Subcutaneous abdominal adipose tissue (tissue), 5 donors: ENCODE data around the gene REPS2.

Experiments used
- H3K27ac ChIP-seq: one replicate; pipeline ENCODE4 v1.7.0; 2013; ENCODE audit warnings: low read depth, mild to moderate bottlenecking, inconsistent platforms, low read length, moderate library complexity
- H3K27me3 ChIP-seq, 5 donors: one replicate each; pipeline ENCODE4 v1.7.0; 2013; ENCODE audit warnings: low read length in 5 of 5, inconsistent platforms in 1 of 5; ENCODE audit not compliant: control insufficient read depth in 5 of 5, insufficient read depth in 4 of 5
- H3K36me3 ChIP-seq, 5 donors: one replicate each; pipeline ENCODE4 v1.7.0; 2013; ENCODE audit warnings: low read length in 5 of 5; ENCODE audit not compliant: control insufficient read depth in 5 of 5, insufficient read depth in 5 of 5
- H3K4me1 ChIP-seq, 5 donors: one replicate each; pipeline ENCODE4 v1.7.0; 2013; ENCODE audit warnings: low read length in 5 of 5, mild to moderate bottlenecking in 3 of 5, moderate library complexity in 1 of 5; ENCODE audit not compliant: control insufficient read depth in 5 of 5, insufficient read depth in 5 of 5
- H3K4me3 ChIP-seq, 5 donors: one replicate each; pipeline ENCODE4 v1.7.0; 2013; ENCODE audit warnings: low read length in 5 of 5, low read depth in 1 of 5
- H3K9ac ChIP-seq, 5 donors: one replicate each; pipeline ENCODE4 v1.7.0; 2013; ENCODE audit warnings: low read length in 5 of 5, mild to moderate bottlenecking in 4 of 5, moderate library complexity in 3 of 5
- H3K9me3 ChIP-seq, 5 donors: one replicate each; pipeline ENCODE4 v1.7.0; 2013; ENCODE audit warnings: low read length in 5 of 5; ENCODE audit not compliant: control insufficient read depth in 5 of 5
- donor health status: healthy.
- donor health status: healthy.
- donor health status: healthy.
- donor health status: healthy.
- donor health status: healthy.

REPS2 gene

DNA sequence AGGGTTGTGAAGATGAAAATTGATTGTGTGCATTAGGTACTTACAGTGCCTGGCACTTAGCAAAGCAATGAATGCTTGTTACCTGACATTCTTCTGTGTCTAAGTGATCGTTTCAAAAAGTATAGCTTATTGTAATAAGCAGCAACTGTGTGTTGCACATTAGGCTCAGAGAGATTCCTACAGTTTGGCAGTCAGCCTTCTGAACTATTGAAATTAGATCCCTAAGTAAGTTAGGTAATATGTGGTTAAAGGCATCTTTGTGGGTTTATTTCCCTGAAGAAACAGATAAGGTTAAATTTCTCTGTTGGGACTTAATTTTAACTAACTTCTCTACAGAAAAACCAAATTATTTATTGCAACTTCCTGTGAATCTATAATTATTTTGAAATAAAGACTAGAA lies 93.4 kb downstream of the REPS2 start:
- no peak overlapping the region for H3K9ac ChIP-seq
- H3K27ac ChIP-seq, result no peak overlapping the region

DNA sequence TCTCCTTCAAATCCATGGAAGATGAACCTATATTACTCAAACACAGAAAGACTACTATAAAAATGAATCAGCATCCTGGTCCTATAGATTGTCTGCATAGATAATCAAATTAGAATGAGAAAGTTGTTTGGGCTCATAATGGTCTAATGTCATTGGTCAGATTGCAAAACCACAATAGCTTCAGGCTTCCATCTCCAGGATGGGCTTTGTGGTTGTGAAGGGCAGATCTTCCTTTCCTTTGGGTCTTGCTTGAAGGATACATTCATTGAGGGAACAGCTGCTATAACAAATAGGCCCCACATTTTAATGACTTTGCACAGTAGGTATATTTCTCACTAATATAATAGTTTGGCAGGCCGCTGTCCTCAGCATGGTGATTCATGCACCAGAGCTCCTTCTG lies 94.3 kb downstream of the REPS2 start:
- Histone ChIP-seq H3K27ac (no peak overlapping the region), H3K27me3 (peaks cover 0 to 12% (median 5%) of the 10 kb centered on the region in 5 donors), H3K36me3 (no peaks in the 10 kb centered on the region), H3K9me3 (peaks cover 0 to 3% (median 0%) of the 10 kb centered on the region in 5 donors), H3K4me1 (peaks cover 1 to 18% (median 15%) of the 10 kb centered on the region in 5 donors), H3K9ac (no peak overlapping the region), H3K4me3 (no peak overlapping the region)

More for the DNA sequence above, 93.4 kb downstream of the REPS2 start:
- H3K9me3 ChIP-seq, result peaks cover 0 to 3% (median 0%) of the 10 kb centered on the region in 5 donors
- peaks cover 1 to 18% (median 15%) of the 10 kb centered on the region in 5 donors for H3K4me1 ChIP-seq
- peaks cover 0 to 15% (median 5%) of the 10 kb centered on the region in 5 donors for H3K27me3 ChIP-seq
- H3K4me3 ChIP-seq, result no peak overlapping the region
- H3K36me3 ChIP-seq, result no peaks in the 10 kb centered on the region

DNA sequence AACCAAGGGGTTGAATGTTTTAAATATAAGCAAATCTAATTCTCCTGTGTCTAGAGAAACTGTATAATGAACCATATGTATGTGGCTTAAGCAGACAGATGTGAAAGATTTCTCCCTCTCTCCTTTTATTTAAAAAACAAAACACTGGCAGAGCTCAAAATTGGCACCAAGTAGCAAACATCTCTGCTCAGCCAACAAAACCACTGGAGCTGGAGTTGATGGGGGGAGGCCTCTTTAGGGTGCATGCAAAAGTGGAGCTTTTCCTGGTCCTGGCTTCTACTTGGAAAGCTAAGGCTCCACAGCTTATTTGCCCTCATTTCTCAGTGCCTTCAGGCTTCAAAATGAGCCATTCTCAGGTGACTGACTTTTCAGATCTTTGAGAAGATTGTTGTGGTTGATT lies 95.6 kb downstream of the REPS2 start:
- no peak overlapping the region for H3K9ac ChIP-seq
- H3K27me3 ChIP-seq, result peaks cover 0 to 12% (median 5%) of the 10 kb centered on the region in 5 donors
- H3K4me3 ChIP-seq, result no peak overlapping the region
- H3K4me1 ChIP-seq, result peaks cover 1 to 18% (median 15%) of the 10 kb centered on the region in 5 donors
- no peaks in the 10 kb centered on the region for H3K36me3 ChIP-seq
- no peak overlapping the region for H3K27ac ChIP-seq
- peaks cover 0 to 3% (median 0%) of the 10 kb centered on the region in 5 donors for H3K9me3 ChIP-seq

DNA sequence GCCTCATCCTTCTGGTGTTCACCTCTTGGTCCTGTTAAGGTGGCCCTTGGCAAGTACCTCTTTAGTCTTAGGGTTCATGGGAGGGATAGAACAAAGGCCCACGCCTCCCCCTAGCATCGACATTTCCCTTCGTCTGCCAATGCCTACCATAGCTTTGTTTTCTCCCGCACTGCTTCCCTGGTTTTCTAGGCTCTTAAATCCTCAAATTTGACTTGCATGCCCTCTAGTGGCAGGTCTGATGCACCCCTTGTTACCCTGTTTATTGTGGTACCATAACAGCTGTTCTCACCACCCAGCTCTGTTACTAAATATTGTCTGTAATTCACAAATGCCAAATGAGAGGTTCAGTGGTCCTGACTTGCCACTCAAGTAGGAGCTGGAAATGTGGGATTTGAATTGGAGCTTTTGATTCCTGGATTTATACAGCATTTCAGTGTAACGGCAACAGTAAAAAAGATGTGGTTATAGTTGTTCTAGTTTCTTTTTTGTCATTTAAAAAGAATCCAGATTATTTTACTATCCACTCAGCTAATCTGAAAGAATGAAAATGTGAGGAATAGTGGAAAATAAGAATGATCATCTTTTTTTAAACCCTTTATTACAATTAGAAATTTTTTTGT lies 100.1 kb downstream of the REPS2 start:
- no peak overlapping the region for H3K4me3 ChIP-seq
- H3K27me3 ChIP-seq, result peaks cover 0 to 12% (median 3%) of the 10 kb centered on the region in 5 donors
- H3K36me3 ChIP-seq, result peaks cover 0 to 3% (median 0%) of the 10 kb centered on the region in 5 donors

DNA sequence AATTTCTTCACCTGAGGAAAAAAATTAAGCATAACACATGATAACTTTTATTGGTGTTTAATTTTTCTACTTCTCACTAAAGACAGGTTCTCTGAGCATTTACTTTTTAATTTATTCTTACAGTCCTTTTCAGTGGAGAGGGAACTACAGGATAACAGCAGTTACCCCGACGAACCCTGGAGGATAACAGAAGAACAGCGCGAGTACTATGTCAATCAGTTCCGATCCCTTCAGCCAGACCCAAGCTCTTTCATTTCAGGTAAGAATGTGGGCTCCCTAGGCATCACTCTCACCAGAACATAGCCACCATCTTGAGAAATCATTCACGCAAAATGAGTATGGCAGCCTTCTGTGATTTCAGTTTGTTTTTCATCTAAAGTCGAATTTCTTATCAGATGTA lies 100.8 kb downstream of the REPS2 start:
- Histone ChIP-seq H3K4me3 (no peak overlapping the region), H3K9me3 (no peaks in the 10 kb centered on the region), H3K9ac (no peak overlapping the region), H3K36me3 (peaks cover 0 to 3% (median 0%) of the 10 kb centered on the region in 5 donors), H3K27ac (no peak overlapping the region), H3K4me1 (no peaks in the 10 kb centered on the region), H3K27me3 (peaks cover 0 to 12% (median 3%) of the 10 kb centered on the region in 5 donors)

More for the DNA sequence above, 100.1 kb downstream of the REPS2 start:
- Histone ChIP-seq H3K9ac (no peak overlapping the region), H3K4me1 (no peaks in the 10 kb centered on the region), H3K9me3 (no peaks in the 10 kb centered on the region), H3K27ac (no peak overlapping the region)

DNA sequence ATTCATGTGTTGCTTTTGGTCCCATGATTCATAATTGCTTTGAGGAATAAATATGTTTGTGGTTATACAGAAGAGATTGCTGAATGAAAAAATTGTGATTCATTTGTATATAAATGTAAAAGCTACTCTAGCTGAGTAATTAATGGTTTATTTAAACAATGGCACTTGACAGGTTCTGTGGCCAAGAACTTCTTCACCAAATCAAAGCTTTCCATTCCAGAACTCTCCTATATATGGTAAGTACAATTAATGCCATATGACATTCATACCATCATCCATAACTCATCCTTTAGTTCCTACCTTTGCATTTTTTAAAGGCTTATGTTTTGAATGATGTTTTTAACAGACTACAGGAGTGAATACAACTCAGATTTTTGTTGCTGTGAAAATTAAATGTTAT lies 105.8 kb downstream of the REPS2 start:
- H3K4me1 ChIP-seq, result no peaks in the 10 kb centered on the region
- H3K27ac ChIP-seq, result no peak overlapping the region
- no peak overlapping the region for H3K9ac ChIP-seq
- no peak overlapping the region for H3K4me3 ChIP-seq
- H3K27me3 ChIP-seq, result peaks cover 0 to 6% (median 0%) of the 10 kb centered on the region in 5 donors
- H3K36me3 ChIP-seq, result peaks cover 0 to 3% (median 0%) of the 10 kb centered on the region in 5 donors
- no peaks in the 10 kb centered on the region for H3K9me3 ChIP-seq

DNA sequence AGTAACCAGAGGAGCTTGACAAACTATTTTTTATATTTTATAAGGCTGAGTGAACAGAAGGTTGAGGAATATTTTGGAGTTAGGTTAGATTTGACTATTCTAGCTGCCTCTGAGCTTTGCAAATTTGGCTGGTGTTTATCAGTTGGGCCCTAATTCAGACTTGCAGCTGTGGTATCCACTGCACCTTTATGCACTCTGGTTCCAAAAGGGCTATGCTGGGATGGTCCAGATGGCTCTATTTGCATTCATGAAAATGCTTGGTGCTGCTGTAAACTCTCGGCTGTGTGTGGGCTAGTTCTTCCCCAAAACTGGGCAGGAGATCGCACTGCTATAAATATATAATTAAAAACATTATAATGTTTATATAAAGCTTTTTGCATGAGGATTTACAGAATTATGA lies 106.3 kb downstream of the REPS2 start:
- H3K36me3 ChIP-seq, result no peaks in the 10 kb centered on the region
- H3K27me3 ChIP-seq, result peaks cover 0 to 6% (median 0%) of the 10 kb centered on the region in 5 donors
- H3K27ac ChIP-seq, result no peak overlapping the region
- no peaks in the 10 kb centered on the region for H3K4me1 ChIP-seq
- no peaks in the 10 kb centered on the region for H3K9me3 ChIP-seq
- H3K4me3 ChIP-seq, result no peak overlapping the region
- H3K9ac ChIP-seq, result no peak overlapping the region

DNA sequence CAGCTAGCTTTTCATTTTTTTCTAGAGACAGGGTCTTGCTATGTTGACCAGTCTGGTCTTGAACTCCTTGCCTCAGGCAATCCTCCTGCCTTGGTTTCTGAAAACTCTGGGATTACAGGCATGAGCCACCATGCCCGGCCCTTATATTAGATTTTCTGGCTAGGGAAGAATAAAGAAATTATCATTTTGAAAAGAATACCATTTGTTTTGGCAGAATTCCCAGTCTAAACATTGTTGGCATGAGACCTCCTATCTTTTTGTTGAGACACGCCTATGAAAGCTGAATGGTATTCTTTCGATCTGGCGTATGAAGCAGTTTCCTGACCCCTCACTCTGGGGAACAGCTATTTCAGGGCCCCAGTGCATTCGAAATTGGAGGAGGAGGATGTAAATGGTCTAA lies 107.0 kb downstream of the REPS2 start:
- Histone ChIP-seq H3K9me3 (no peaks in the 10 kb centered on the region), H3K4me3 (no peak overlapping the region), H3K27ac (no peak overlapping the region), H3K27me3 (peaks cover 0 to 6% (median 0%) of the 10 kb centered on the region in 5 donors), H3K36me3 (no peaks in the 10 kb centered on the region), H3K9ac (no peak overlapping the region), H3K4me1 (no peaks in the 10 kb centered on the region)

DNA sequence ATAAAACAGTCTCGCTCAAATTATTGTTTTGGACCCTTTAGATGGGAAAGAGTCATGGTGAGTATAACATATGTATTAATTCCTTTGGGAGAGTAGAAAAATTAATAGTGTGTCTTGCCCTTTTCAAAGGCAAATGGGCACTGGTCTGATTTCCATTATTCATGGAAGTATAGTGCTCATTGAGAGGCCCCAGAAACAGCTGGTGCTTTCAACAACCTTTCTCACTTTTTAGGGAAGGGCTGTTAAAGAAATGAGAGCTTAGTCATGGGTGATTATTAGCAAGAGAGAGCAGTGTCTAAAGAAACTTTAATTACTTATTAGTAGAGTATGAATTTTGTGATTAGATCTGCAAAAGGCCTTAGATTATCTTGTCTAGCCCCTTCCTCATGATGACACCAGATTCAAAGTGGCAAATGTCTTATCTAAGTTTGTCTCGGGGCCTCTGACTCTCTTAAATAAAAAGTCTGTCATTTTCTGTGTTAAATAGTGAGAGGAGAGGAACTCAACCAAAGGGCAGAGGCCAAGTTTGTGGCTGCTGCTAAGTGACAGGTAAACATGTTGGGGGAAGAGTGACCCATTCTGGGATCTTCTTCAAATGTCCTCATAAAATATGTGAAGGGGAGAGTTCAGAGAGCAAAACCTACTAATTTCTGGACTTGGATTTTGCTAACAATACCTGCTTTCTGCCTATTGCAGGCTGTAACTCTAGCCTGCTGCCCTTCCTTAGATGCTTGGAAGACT lies 110.6 kb downstream of the REPS2 start:
- Histone ChIP-seq H3K9me3 (no peaks in the 10 kb centered on the region), H3K36me3 (no peaks in the 10 kb centered on the region), H3K4me1 (no peaks in the 10 kb centered on the region), H3K27me3 (peaks cover 0 to 8% (median 4%) of the 10 kb centered on the region in 5 donors), H3K9ac (no peak overlapping the region), H3K27ac (no peak overlapping the region), H3K4me3 (no peak overlapping the region)

DNA sequence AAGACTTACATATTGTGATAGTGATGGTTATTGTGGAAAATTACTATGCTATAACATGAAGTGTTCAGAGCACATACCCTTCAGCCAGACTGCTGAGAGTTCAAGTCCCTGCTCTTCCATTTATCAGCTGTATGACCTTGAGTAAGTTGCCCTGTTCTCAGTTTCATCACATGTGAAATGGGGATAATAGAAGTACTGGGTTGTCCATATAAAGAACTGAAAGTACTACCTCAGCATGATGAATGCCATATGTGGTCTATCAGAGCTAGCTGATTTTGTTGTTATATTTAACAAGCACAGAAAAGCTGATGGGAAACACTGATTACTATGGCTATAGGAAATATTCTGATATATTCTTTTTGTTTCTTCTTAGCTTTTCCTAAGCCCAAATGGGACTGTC lies 115.6 kb downstream of the REPS2 start:
- no peaks in the 10 kb centered on the region for H3K9me3 ChIP-seq
- H3K9ac ChIP-seq, result no peak overlapping the region
- H3K4me3 ChIP-seq, result no peak overlapping the region
- no peak overlapping the region for H3K27ac ChIP-seq
- H3K4me1 ChIP-seq, result no peaks in the 10 kb centered on the region
- peaks cover 0 to 8% (median 4%) of the 10 kb centered on the region in 5 donors for H3K27me3 ChIP-seq
- H3K36me3 ChIP-seq, result no peaks in the 10 kb centered on the region
